IMR-90 (cell line): ENCODE data around the gene BTBD9. TPM values are rescaled to one million over a fixed set of nuclear protein-coding genes. Genes with fewer than 3 reads are reported as not detected.

Experiments
- ATAC-seq: fragments of 200-7000 bp; cut with Tn5 transposase; 2 replicates; pipeline ENCODE4 v1.9.1; 2020; ENCODE audit warnings: low read depth, mild to moderate bottlenecking, moderate library complexity
- BruUV-seq: library from RNA; stranded (reverse); fragments of 400-500 nt; replicated peaks from 2 replicates; lab custom pipeline; 2021; lab: Mats Ljungman, UMichigan
- CTCF ChIA-PET: fragments of 300-600 bp; formaldehyde crosslinking; extraction: SDS; loops from one replicate; lab custom pipeline; 2021; ENCODE audit warnings: antibody characterized with exemption; lab: Yijun Ruan, JAX
- POLR2A ChIA-PET: fragments of 300-600 bp; sonication (Branson Sonifier 250); formaldehyde crosslinking; loops from one replicate; lab custom pipeline; 2022; ENCODE audit warnings: antibody characterized with exemption; ENCODE audit not compliant: unreplicated experiment; lab: Charles Lee
- DNase-seq: peaks from one replicate; pipeline ENCODE4 v3.0.0; 2013
- H2AFZ ChIP-seq: replicated peaks from 2 replicates; pipeline ENCODE3; 2013; ENCODE audit warnings: low read length, mild to moderate bottlenecking; ENCODE audit not compliant: poor library complexity
- H2AK5ac ChIP-seq: 2 replicates; pipeline ENCODE4 v1.6.1; 2013; ENCODE audit warnings: low read depth, low read length, inconsistent platforms
- H2AK9ac ChIP-seq: replicated peaks from 2 replicates; pipeline ENCODE3; 2013; ENCODE audit warnings: mild to moderate bottlenecking, low read depth, low read length, moderate library complexity; ENCODE audit not compliant: poor library complexity
- H2BK120ac ChIP-seq: 2 replicates; pipeline ENCODE4 v1.6.1; 2013; ENCODE audit warnings: low read depth, low read length, inconsistent platforms
- H2BK15ac ChIP-seq: 3 replicates; pipeline ENCODE4 v1.6.1; 2013; ENCODE audit warnings: low read depth, low read length, inconsistent platforms
- H2BK20ac ChIP-seq: 2 replicates; pipeline ENCODE4 v1.6.1; 2013; ENCODE audit warnings: low read depth, mild to moderate bottlenecking, inconsistent platforms, low read length, moderate library complexity
- H2BK5ac ChIP-seq: 2 replicates; pipeline ENCODE4 v1.6.1; 2013; ENCODE audit warnings: mild to moderate bottlenecking, low read depth, low read length, inconsistent platforms; ENCODE audit not compliant: poor library complexity, severe bottlenecking
- H3K14ac ChIP-seq: replicated peaks from 2 replicates; pipeline ENCODE4 v1.6.1; 2013; ENCODE audit warnings: low read depth, low read length, inconsistent platforms
- H3K18ac ChIP-seq: 2 replicates; pipeline ENCODE4 v1.6.1; 2013; ENCODE audit warnings: low read depth, low read length, control low read depth
- H3K23ac ChIP-seq: 2 replicates; pipeline ENCODE4 v1.6.1; 2013; ENCODE audit warnings: low read depth, low read length, inconsistent platforms
- H3K27ac ChIP-seq: 2 replicates; pipeline ENCODE4 v1.5.1; 2013; ENCODE audit warnings: mild to moderate bottlenecking, control low read depth, low read length; ENCODE audit not compliant: insufficient read depth
- H3K27me3 ChIP-seq: 2 replicates; pipeline ENCODE4 v1.6.1; 2013; ENCODE audit warnings: low read length; ENCODE audit not compliant: control insufficient read depth, insufficient read depth
- H3K36me3 ChIP-seq: 2 replicates; pipeline ENCODE4 v1.6.1; 2013; ENCODE audit warnings: low read length, mixed read lengths; ENCODE audit not compliant: control insufficient read depth, insufficient read depth
- H3K4ac ChIP-seq: 2 replicates; pipeline ENCODE4 v1.6.1; 2013; ENCODE audit warnings: low read depth, low read length, inconsistent platforms
- H3K4me1 ChIP-seq: 2 replicates; pipeline ENCODE4 v1.6.1; 2013; ENCODE audit warnings: low read length, mixed read lengths; ENCODE audit not compliant: control insufficient read depth, insufficient read depth
- H3K4me2 ChIP-seq: 2 replicates; pipeline ENCODE4 v1.6.1; 2013; ENCODE audit warnings: low read depth, mild to moderate bottlenecking, control low read depth, low read length, moderate library complexity
- H3K4me3 ChIP-seq: 2 replicates; pipeline ENCODE4 v1.5.1; 2013; ENCODE audit warnings: low read depth, mild to moderate bottlenecking, control low read depth, low read length, moderate library complexity; ENCODE audit not compliant: insufficient read depth
- H3K56ac ChIP-seq: 2 replicates; pipeline ENCODE4 v1.6.1; 2013; ENCODE audit warnings: low read length, inconsistent platforms; ENCODE audit not compliant: insufficient read depth; ENCODE audit errors: extremely low read depth
- H3K79me1 ChIP-seq, 2 experiments: 2 replicates each; pipeline ENCODE4 v1.6.1; 2013; ENCODE audit warnings: low read length in 2 of 2, inconsistent platforms in 1 of 2, low read depth in 1 of 2
- H3K9ac ChIP-seq: 2 replicates; pipeline ENCODE4 v1.6.1; 2013; ENCODE audit warnings: low read depth, low read length, control low read depth
- H3K9me1 ChIP-seq: 2 replicates; pipeline ENCODE4 v1.6.1; 2013; ENCODE audit warnings: low read length, inconsistent platforms; ENCODE audit not compliant: insufficient read depth
- H3K9me3 ChIP-seq: 2 replicates; pipeline ENCODE4 v1.6.1; 2013; ENCODE audit warnings: low read length; ENCODE audit not compliant: control insufficient read depth, insufficient read depth
- H4K20me1 ChIP-seq: 2 replicates; pipeline ENCODE4 v1.6.1; 2013; ENCODE audit warnings: low read length, inconsistent platforms; ENCODE audit not compliant: insufficient read depth
- H4K5ac ChIP-seq: 2 replicates; pipeline ENCODE4 v1.6.1; 2013; ENCODE audit warnings: mild to moderate bottlenecking, low read depth, low read length, control low read depth
- H4K8ac ChIP-seq, 2 experiments: 2 replicates each; pipeline ENCODE4 v1.6.1; 2013; ENCODE audit warnings: low read depth in 2 of 2, low read length in 2 of 2, control low read depth in 1 of 2, inconsistent platforms in 1 of 2
- H4K91ac ChIP-seq: 2 replicates; pipeline ENCODE4 v1.6.1; 2013; ENCODE audit warnings: low read depth, low read length, inconsistent platforms; ENCODE audit not compliant: insufficient read depth
- ELK1 ChIP-seq: fragments of 150-350 bp; IDR thresholded peaks from 2 replicates; pipeline ENCODE4 v1.6.1; 2016; ENCODE audit warnings: low read depth, mild to moderate bottlenecking, low read length, moderate library complexity, borderline replicate concordance
- WGBS, 2 experiments: methylation state at CpG; one replicate each; pipeline versions ENCODE4 v1.1.5 to v1.1.7; 2013; ENCODE audit warnings: missing lambda C conversion rate in 2 of 2; ENCODE audit not compliant: insufficient read length in 1 of 2; ENCODE audit errors: extremely low coverage in 2 of 2; 5-methylcytosine and 5-hydroxymethylcytosine counted together
- dilution Hi-C: fragments of 300-500 bp; cut with HindIII; formaldehyde crosslinking; loops from one replicate; pipeline ENCODE4 v1.14.3; 2018; ENCODE audit warnings: low sequenced_read_pairs; ENCODE audit not compliant: unreplicated experiment
- in situ Hi-C: fragments of 300-500 bp; cut with MboI; formaldehyde crosslinking; loops from 3 replicates; pipeline ENCODE4 v1.14.3; 2019; ENCODE audit warnings: low sequenced_read_pairs, inconsistent platforms, mixed read lengths
- intact Hi-C: fragments of 100-400 bp; cut with micrococcal nuclease; formaldehyde crosslinking; loops from 2 replicates; pipeline ENCODE4 v1.10.0; 2022
- polyA plus RNA-seq, 3 experiments: library from polyadenylated mRNA; depleted of rRNA; stranded (reverse); fragments of >200 nt; gene quantifications; 2 replicates each; pipeline ENCODE4 v1.2.3, GENCODE V29; 2012; ENCODE audit warnings: low replicate concordance in 1 of 3
- total RNA-seq: library from RNA; depleted of rRNA; stranded (reverse); fragments of >200 nt; gene quantifications from 2 replicates; pipeline ENCODE4 v1.2.3, GENCODE V29; 2012

Gene BTBD9
- total and polyA plus RNA-seq, 2 of the 4 experiments (the other 2 are of a cell fraction) = 4.1 to 22.0 TPM

- no peak overlapping the region for H2AK5ac ChIP-seq
- no peak overlapping the region for H3K4me3 ChIP-seq
- H3K36me3 ChIP-seq = no peaks in the 10 kb centered on the region
- no TSS peak for BruUV-seq
- H2BK15ac ChIP-seq = no peak overlapping the region
- no peaks in the 10 kb centered on the region for H3K27me3 ChIP-seq
- no peak overlapping the region for H3K56ac ChIP-seq
- H3K23ac ChIP-seq = no peak overlapping the region
- H2BK120ac ChIP-seq = no peak overlapping the region
- no peak overlapping the region for H2BK5ac ChIP-seq
- H2BK20ac ChIP-seq = no peak overlapping the region
- H4K91ac ChIP-seq = no peak overlapping the region
- ChIA-PET CTCF (no interaction called here), POLR2A (no interaction called here)
- dilution Hi-C loops = no loop called here
- ATAC-seq = no peak
- H3K4ac ChIP-seq = no peak overlapping the region
- H3K4me2 ChIP-seq = no peak overlapping the region
- no peaks in the 10 kb centered on the region for H4K20me1 ChIP-seq
- WGBS, 2 experiments = no CpG with 5 or more reads among the region's 4 CpGs
- H3K9me3 ChIP-seq = no peaks in the 10 kb centered on the region
- no peak overlapping the region for H4K8ac ChIP-seq
- no peak overlapping the region for H3K9ac ChIP-seq
- H3K27ac ChIP-seq = no peak overlapping the region
- TF ChIP-seq ELK1 = no peak
- in situ Hi-C loops = no loop called here
- H2AFZ ChIP-seq = no peak overlapping the region
- H3K14ac ChIP-seq = no peak overlapping the region
- H3K18ac ChIP-seq = no peak overlapping the region
- intact Hi-C loops = no loop called here
- no peak overlapping the region for H4K5ac ChIP-seq
- H3K79me1 ChIP-seq = no peaks in the 10 kb centered on the region
- H3K9me1 ChIP-seq = no peaks in the 10 kb centered on the region
- no peaks in the 10 kb centered on the region for H3K4me1 ChIP-seq
- no peak overlapping the region for H2AK9ac ChIP-seq
- DNase-seq = no peak
These were observed 216.0 kb downstream of the BTBD9 start for GRCh38 chr6:38423746-38424145.
